ENCODE measurements around the gene USP3. TPM values are rescaled to one million over a fixed set of nuclear protein-coding genes. Genes with fewer than 3 reads are reported as not detected.

USP3 gene
- total and polyA plus RNA-seq, 2 of the 4 experiments (the other 2 are of a cell fraction): 17.3 to 52.3 TPM

GRCh38 chr15:63633312-63633711, 128.9 kb downstream of the USP3 start:
- H2BK120ac ChIP-seq (ENCODE audit: low read depth, low read length): no peak overlapping the region
- no peak overlapping the region for H3K18ac ChIP-seq (ENCODE audit: low read depth, low read length)
- H3K56ac ChIP-seq (ENCODE audit: extremely low read depth, insufficient read depth, low read length): no peak overlapping the region
- no CpG with 5 or more reads among the region's 2 CpGs for WGBS, 2 experiments (ENCODE audit: extremely low coverage in 2 of 2, insufficient read length in 1 of 2)
- H3K4ac ChIP-seq (ENCODE audit: low read depth, low read length): no peak overlapping the region
- no peaks in the 10 kb centered on the region for H4K20me1 ChIP-seq (ENCODE audit: insufficient read depth, low read length)
- H3K4me3 ChIP-seq (ENCODE audit: insufficient read depth, low read depth, low read length): no peak overlapping the region
- no peak overlapping the region for H2AK5ac ChIP-seq (ENCODE audit: low read depth, low read length)
- intact Hi-C loops (cut with micrococcal nuclease) (loop anchor here (5.0 kb wide), 1 partner anchor 34 kb away; no protein-coding TSS in a partner anchor), dilution Hi-C loops (cut with HindIII; ENCODE audit: low sequenced_read_pairs, unreplicated experiment) (no loop called here), in situ Hi-C loops (cut with MboI; ENCODE audit: low sequenced_read_pairs) (loop anchor here (25.0 kb wide), 1 partner anchor 429 kb away; no protein-coding TSS in a partner anchor)
- POLR2A ChIA-PET (ENCODE audit: unreplicated experiment): no interaction called here
- H3K9me3 ChIP-seq (ENCODE audit: control insufficient read depth, insufficient read depth, low read length): no peaks in the 10 kb centered on the region
- peaks cover 11% of the 10 kb centered on the region for H3K4me1 ChIP-seq (ENCODE audit: control insufficient read depth, insufficient read depth, low read length)
- H2AK9ac ChIP-seq (replicated peaks; ENCODE audit: low read depth, low read length, poor library complexity): no peak overlapping the region
- no peak overlapping the region for H2BK5ac ChIP-seq (ENCODE audit: low read depth, low read length, poor library complexity, severe bottlenecking)
- H3K27ac ChIP-seq (ENCODE audit: insufficient read depth, low read length): no peak overlapping the region
- no peak for DNase-seq
- no peaks in the 10 kb centered on the region for H3K27me3 ChIP-seq (ENCODE audit: control insufficient read depth, insufficient read depth, low read length)
- no peak overlapping the region for H3K9ac ChIP-seq (ENCODE audit: low read depth, low read length)
- no peak overlapping the region for H4K91ac ChIP-seq (ENCODE audit: insufficient read depth, low read depth, low read length)
- H3K23ac ChIP-seq (ENCODE audit: low read depth, low read length): no peak overlapping the region
- no TSS peak for BruUV-seq (replicated peaks)
- CTCF ChIA-PET: interaction anchor here (1.3 to 1.5 kb wide), 2 partner anchors 11 to 23 kb away, joined by 3 to 4 read pairs; no protein-coding TSS in a partner anchor
- H4K8ac ChIP-seq (ENCODE audit: low read depth in 2 of 2, low read length in 2 of 2): no peak overlapping the region
- H3K79me1 ChIP-seq (ENCODE audit: low read depth in 1 of 2, low read length in 2 of 2): peaks cover 0 to 7% of the 10 kb centered on the region in 2 experiments; a peak in 1 of 4 replicates
- H3K14ac ChIP-seq (replicated peaks; ENCODE audit: low read depth, low read length): no peak overlapping the region
- peaks cover 21% of the 10 kb centered on the region for H3K36me3 ChIP-seq (ENCODE audit: control insufficient read depth, insufficient read depth, low read length)
- H3K9me1 ChIP-seq (ENCODE audit: insufficient read depth, low read length): peaks cover 14% of the 10 kb centered on the region
- TF ChIP-seq MXI1 (IDR thresholded peaks at IDR 0.05; ENCODE audit: borderline replicate concordance, low read depth, low read length) (no peak), POLR2A (IDR thresholded peaks at IDR 0.05; ENCODE audit: low read depth, low read length) (no peak), USF2 (IDR thresholded peaks at IDR 0.05; ENCODE audit: low read depth, low read length) (no peak), MAZ (IDR thresholded peaks at IDR 0.05; ENCODE audit: borderline replicate concordance, low read depth, low read length) (no peak), RCOR1 (IDR thresholded peaks at IDR 0.05; ENCODE audit: insufficient replicate concordance, low read length) (no peak), RFX5 (IDR thresholded peaks at IDR 0.05; ENCODE audit: low read depth, low read length) (no peak), CEBPB (IDR thresholded peaks at IDR 0.05; ENCODE audit: low read depth, low read length) (no peak), NFE2L2 (IDR thresholded peaks at IDR 0.05; ENCODE audit: low read depth, low read length) (no peak), MAFK (IDR thresholded peaks at IDR 0.05; ENCODE audit: low read depth, low read length) (no peak), SMC3 (IDR thresholded peaks at IDR 0.05; ENCODE audit: low read depth, low read length) (no peak), FOS (IDR thresholded peaks at IDR 0.05; ENCODE audit: low read depth, low read length) (no peak), BHLHE40 (IDR thresholded peaks at IDR 0.05; ENCODE audit: low read depth, low read length) (no peak), RAD21 (IDR thresholded peaks at IDR 0.05; ENCODE audit: low read length) (no peak), CHD1 (IDR thresholded peaks at IDR 0.05; ENCODE audit: low read depth, low read length) (no peak)
- TF ChIP-seq, protein P1, sequence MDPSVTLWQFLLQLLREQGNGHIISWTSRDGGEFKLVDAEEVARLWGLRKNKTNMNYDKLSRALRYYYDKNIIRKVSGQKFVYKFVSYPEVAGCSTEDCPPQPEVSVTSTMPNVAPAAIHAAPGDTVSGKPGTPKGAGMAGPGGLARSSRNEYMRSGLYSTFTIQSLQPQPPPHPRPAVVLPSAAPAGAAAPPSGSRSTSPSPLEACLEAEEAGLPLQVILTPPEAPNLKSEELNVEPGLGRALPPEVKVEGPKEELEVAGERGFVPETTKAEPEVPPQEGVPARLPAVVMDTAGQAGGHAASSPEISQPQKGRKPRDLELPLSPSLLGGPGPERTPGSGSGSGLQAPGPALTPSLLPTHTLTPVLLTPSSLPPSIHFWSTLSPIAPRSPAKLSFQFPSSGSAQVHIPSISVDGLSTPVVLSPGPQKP (IDR thresholded peaks at IDR 0.05; ENCODE audit: borderline replicate concordance, low read depth, low read length): no peak
- TF ChIP-seq, protein P2, sequence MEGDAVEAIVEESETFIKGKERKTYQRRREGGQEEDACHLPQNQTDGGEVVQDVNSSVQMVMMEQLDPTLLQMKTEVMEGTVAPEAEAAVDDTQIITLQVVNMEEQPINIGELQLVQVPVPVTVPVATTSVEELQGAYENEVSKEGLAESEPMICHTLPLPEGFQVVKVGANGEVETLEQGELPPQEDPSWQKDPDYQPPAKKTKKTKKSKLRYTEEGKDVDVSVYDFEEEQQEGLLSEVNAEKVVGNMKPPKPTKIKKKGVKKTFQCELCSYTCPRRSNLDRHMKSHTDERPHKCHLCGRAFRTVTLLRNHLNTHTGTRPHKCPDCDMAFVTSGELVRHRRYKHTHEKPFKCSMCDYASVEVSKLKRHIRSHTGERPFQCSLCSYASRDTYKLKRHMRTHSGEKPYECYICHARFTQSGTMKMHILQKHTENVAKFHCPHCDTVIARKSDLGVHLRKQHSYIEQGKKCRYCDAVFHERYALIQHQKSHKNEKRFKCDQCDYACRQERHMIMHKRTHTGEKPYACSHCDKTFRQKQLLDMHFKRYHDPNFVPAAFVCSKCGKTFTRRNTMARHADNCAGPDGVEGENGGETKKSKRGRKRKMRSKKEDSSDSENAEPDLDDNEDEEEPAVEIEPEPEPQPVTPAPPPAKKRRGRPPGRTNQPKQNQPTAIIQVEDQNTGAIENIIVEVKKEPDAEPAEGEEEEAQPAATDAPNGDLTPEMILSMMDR (conservative IDR thresholded peaks at IDR 0.05; ENCODE audit: low read depth, low read length): no peak
- H2AFZ ChIP-seq (replicated peaks; ENCODE audit: low read length, poor library complexity): no peak overlapping the region
- H2BK15ac ChIP-seq (ENCODE audit: low read depth, low read length): no peak overlapping the region
- no peak for ATAC-seq (ENCODE audit: low read depth)
- H3K4me2 ChIP-seq (ENCODE audit: low read depth, low read length): no peak overlapping the region
- no peak overlapping the region for H2BK20ac ChIP-seq (ENCODE audit: low read depth, low read length)
- no peak overlapping the region for H4K5ac ChIP-seq (ENCODE audit: low read depth, low read length)
